GM18870 (cell line): Measurements from ENCODE around the gene MKNK2.

Source experiments
- ATAC-seq: cut with Tn5 transposase; IDR thresholded peaks from one replicate; pipeline ENCODE4 v1.9.1; 2021; ENCODE audit warnings: moderate library complexity; ENCODE audit not compliant: unreplicated experiment

Gene MKNK2

GRCh38 chr19:2033115-2033824, 17.8 kb downstream of the MKNK2 start:
- no peak for ATAC-seq

DNA sequence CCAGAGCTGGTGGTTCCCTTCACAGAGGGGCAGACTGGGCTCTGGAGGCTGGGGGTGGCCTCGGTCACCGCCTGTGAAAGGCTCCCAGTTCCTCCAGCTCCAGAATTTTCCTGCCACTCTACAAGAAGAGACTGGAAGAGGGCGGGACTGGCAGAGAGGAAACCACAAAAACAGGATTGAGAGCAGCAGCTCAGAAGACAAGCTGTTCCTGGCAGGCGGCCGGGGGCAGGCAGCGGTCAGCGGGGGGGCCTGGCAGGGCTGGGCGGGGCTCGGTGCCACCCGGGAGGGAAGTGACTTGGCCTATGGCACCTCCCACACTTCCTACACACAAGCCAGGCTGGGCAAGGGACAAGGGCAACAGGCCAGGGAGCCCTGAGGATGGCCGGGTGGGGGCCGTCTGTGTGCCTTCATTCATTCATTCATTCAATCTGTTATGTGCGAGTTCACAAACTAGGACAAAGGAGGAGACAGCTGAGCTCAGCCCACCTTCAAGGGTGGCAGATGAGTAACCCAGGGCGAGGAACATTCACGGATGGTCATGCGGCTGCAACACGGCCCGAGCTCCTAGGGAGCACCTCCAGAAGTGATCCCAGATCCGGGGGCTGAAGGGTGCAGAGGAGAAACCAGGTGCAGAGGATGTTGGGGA, 18.6 kb downstream of the MKNK2 start:
- no peak for ATAC-seq

- no peak for ATAC-seq
Measured at GRCh38 chr19:2027361-2027760, 23.7 kb downstream of the MKNK2 start.

DNA sequence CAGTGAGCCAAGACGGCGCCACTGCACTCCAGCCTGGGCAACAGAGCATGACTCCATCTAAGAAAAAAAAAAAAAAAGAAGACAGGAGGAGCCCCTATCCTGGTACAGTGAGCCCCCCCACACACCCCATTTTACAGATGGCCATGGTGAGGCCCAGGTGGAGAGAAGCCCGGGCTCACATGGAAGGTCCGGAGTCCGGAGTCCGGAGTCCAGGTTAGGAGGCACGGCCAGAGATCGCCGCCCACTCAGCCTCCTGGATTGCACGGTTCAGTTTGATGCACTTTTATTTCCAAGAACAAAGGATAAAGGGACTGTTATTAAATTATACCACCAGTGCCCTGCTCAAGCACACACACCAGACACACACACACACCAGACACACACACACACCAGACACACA, 24.3 kb downstream of the MKNK2 start:
- no peak for ATAC-seq

GRCh38 chr19:2022289-2022688, 28.8 kb downstream of the MKNK2 start:
- ATAC-seq: no peak

DNA sequence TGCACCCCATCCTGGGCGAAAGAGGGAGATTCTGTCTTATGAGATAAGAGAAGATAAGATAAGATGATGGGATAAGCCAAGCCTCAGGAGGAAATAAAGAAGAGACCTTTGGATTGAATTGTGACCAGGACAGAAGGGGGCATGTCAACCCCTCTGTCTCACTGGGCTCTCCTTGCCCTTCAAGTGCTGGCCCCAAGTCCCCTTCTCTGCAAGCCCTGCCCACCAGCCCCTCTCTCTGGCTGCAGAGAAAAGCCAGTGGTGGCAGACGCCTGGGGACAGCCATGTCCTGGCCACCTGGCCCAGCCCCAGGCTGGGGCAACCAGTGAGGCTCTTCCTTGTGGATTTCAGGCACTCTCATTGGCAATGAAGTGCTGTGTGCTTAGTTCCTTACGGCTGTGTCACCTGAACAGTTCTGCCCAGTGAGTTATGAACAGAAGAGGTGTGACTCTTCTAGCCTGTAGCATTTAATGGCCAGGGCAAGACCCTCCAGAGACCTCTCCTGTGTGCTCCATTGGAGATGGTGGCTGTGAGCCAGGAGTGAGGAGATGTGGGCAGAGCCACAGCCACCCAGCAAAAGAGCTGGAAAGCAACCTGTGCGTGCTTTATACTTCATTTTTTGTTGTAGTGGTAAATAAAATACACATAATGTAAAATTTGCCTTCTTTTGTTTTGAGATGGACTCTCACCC, 29.4 kb downstream of the MKNK2 start:
- no peak for ATAC-seq

DNA sequence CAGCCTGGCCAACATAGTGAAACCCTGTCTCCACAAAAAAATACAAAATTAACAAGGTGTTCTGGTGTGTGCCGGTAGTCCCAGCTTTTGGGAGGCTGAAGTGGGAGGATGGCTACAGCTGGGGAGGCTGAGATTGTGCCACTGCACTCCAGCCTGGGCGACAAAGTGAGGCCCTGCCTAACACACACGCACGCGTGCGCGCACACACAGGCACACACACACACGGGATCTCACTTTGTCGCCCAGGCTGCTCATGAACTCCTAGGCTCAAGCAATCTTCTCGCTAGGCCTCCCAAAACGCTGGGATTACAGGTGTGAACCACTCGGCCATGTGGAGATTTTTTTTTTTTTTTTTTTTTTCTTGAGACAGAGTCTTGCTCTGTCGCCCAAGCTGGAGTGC, 32.3 kb downstream of the MKNK2 start:
- no peak for ATAC-seq

- no peak for ATAC-seq
Measured at GRCh38 chr19:2016041-2016807, 34.8 kb downstream of the MKNK2 start.

- ATAC-seq: no peak
Measured at GRCh38 chr19:2015608-2015950, 35.5 kb downstream of the MKNK2 start, which contains the start of gene BTBD2. Gene BTBD2 (minus strand): TSS chr19:2015714. CDS start chr19:2015703, 11 bp downstream.

DNA sequence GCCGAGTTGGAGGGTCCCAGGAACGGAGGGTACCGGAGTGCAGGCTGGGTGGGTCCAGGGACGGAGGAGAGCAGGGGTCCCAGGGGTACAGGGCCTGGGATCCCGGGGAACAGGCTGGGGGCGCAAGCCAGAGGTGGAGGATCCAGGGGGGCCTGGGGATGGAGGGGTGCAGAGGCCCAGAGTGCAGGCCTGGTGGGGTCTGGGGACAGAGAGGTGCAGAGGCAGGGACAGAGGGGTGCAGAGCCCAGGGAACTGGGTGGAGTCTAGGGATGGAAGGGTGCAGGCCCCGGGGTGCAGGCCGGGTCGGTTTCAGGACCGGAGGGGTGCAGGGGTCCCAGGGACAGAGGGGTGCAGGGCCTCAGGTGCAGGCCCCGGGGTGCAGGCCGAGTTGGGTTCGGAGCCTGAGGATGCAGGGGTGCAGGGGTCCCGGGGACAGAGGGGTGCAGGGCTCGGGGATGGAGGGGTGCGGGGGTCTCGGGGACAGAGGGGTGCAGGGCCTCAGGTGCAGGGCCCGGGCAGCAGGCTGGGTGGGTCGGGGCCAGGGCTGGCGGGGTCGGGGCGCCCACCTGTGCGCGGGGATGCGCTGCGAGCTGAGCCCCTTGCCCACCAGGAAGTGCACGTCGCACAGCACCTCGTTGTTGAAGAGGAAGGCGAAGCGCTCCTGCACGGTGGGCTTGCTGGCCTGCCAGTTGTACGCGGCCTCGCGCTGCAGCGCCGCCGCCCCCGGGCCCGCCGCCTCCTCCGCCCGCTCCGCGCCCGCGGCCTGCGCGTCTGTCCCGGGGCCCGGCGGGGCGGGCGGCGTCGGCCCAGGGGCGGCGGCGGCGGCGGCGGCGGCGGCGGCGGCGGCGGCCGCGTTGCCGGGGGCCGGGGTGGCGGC, 36.1 kb downstream of the MKNK2 start:
- no peak for ATAC-seq

DNA sequence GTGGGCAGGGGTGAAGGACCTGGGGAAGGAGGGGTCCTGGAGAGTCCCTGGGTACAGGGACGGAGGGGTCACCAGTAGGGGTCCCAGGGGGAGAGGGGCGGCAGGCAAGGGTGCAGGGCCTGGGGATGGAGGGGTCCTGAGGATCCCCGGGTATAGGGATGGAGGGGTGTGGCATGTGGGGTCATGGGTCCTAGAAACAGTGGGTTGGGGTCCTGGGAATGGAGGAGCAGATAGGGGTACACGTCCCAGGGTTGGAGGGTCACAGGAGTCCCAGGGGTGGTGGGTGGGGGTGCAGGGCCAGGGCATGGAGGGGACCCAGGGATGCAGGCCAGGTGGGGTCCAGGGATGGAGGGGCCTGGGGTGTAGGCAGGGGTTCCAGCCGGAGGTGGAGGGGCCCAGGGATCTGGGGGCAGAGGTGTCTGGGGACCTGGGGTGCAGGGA, 36.9 kb downstream of the MKNK2 start:
- no peak for ATAC-seq

DNA sequence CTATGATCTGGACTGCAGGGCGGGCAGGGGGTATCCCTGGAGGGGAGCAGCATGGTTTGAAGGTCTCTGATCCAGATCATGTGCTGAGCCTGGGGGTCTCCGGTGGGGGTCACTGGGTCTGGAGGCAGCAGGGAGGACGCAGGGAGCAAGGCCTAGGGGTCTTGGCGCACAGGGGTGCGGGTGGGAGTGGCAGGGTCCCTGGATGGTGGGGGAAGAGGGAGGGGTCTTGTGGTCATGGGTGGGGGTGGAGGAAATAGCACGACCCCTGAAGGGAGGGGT, 37.4 kb downstream of the MKNK2 start:
- no peak for ATAC-seq

DNA sequence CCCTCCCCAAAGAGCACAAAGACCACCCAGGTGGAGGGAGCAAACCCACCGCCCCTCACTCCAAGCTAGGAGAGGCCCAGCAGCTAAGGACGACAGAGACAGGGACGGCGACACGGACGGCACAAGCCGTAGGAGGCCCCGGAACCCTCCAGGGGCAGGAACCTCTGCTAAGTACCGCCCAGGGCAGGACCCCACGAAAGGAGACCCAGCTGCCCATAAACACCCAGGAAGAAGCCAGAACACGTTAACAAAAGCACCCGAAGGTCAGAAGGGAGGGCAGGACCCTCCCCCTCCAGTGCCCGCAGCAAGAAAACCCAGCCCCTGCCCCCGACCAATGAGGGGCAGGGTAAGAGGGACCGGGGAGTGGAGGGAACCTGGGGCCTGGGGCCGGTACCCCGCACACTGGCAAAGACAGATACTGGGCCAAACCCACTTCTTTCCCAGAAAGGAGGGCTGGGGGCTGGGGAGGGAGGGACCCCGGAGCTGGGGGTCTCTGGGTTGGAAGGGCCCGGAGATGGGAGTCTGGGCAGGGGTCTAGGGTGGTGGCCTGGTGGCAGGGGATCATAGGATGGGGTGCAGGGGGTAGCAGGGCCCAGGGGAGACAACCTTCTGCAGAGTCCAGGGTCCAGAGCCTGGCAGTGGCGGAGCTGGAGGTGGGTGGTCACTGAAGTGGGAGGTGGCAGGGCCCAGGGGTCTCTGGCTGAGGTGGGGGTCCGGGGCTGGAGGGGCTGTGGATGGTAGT, 37.9 kb downstream of the MKNK2 start:
- no peak for ATAC-seq

- no peak for ATAC-seq
Measured at GRCh38 chr19:2011169-2011568, 39.9 kb downstream of the MKNK2 start.

DNA sequence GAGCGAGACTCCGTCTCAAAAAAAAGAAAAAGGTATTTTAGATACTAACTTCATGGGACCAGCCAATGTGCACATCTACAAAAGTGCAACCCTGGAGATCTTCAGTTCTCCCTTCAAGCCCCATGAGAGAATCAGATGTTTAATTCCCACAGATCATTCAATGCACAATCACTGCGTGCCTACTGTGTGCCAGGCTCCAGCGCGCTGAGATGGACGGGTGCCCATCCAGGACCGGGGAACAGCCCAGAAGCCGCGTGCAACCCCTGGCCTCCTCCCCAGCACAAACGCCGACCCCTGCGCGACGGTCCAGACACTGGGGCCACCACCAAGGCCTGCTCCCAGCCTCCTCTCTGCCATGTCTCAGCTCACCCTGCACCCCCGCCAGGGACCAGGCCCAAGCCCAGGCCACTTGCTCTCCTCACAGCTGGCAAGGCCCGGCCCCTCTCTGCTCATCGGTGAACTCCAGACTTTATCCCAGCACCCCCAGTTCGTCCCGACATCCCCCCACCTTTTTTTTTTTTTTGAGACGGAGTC, 40.8 kb downstream of the MKNK2 start:
- no peak for ATAC-seq

GRCh38 chr19:2003874-2004273, 47.2 kb downstream of the MKNK2 start:
- ATAC-seq: no peak

- ATAC-seq: no peak
Measured at GRCh38 chr19:1999856-2000515, 51.1 kb downstream of the MKNK2 start.

- no peak for ATAC-seq
Measured at GRCh38 chr19:1998712-1999708, 52.0 kb downstream of the MKNK2 start.
